ENCODE measurements around the gene DIP2C.
"Not testable (repeated sequence)": the region's sequence is repeated elsewhere in the genome, so short reads cannot be mapped to it uniquely, and the experiment has no call there.

Gene DIP2C

DNA sequence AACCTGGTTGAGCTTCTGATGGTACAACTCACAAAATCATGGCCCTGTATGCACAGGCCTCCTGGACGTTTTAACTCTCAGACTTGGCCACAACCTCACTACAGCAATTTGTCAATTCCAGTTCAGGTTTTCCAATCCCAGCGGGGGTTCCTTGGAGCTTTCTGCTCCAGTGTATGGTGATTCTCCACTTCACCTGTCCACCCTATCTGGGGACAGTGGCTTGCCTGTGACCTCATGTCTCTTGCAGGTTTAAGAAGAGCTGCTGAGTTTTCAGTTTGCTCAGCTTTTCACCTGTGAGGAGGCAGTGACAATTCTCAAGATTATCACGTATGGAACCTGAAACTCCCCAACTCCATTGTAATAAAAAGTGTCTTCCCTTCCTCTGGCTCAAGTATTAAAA, 254.1 kb downstream of the DIP2C start:
- DNase-seq = no peak

GRCh38 chr10:429696-430095, 259.8 kb downstream of the DIP2C start:
- no peak for DNase-seq

DNA sequence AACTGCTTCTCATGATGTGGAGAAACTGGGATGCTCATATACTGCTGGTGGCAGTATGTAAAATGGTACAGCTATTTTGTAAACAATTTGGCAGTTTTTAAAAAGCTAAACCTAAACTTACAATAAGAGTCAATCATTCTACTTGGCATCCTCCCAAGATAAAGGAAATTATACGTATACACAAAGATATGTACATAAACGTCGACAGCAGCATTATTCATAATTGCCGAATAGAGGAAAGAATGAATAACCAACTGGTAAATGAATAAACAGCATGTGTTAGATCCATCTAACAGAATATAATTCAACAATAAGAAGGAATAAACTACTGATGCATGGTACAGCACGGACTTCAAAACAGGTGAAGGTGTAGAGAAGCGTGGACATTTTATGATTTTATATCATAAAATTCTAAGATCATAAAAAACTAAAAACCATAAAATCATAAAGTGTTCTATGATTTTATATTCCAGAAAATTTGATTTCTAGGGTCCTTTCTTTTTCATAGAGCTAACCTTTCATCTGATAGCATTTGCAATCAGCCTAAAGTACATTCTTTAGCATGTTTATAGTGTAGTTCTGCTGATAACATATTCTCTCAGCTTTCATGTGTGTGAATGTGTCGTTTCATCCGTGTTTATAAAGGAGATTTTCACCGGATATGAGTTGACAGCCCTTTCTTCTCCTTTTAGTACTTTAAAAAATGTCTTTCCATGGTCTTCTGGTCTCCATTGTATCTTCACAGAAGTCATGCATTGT, 261.5 kb downstream of the DIP2C start:
- no peak for DNase-seq

- DNase-seq = not testable (repeated sequence)
Observed at GRCh38 chr10:425365-425764, 264.1 kb downstream of the DIP2C start.

DNA sequence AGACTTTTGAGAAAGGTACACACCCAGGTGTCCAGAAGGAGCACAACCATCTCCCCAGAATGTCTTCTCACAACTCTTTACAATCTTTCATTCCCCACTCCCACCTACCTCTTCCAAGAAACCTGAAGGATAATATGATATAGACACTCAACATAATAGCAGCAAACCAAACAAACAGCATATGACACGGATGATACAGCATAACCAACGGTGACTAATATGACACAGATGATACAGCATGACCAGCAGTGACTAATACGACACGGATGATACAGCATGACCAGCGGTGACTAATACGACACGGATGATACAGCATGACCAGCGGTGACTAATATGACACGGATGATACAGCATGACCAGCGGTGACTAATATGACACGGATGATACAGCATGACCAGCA, 264.7 kb downstream of the DIP2C start:
- DNase-seq = not testable (repeated sequence)

DNA sequence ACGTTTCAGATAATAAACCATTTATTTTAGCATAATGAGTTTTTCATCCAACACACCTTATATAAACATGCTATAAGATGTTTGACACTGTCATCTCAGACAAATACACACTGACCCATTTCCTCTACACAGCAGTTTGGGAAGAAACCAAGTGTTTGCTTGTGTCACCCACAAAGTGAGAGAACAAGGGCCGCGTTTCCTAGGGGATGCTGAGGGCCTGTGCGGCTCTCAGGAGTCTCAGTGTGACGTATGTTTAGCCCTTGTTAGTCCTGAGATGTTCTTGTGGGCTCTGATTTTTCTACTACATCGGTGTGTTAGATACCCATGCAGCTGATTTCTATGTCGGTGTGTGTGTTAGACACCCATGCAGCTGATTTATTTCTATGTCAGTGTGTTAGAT, 266.3 kb downstream of the DIP2C start:
- DNase-seq = no peak

- DNase-seq = no peak
Observed at GRCh38 chr10:422675-423074, 266.8 kb downstream of the DIP2C start.

- no peak for DNase-seq
Observed at GRCh38 chr10:422241-422640, 267.2 kb downstream of the DIP2C start.

DNA sequence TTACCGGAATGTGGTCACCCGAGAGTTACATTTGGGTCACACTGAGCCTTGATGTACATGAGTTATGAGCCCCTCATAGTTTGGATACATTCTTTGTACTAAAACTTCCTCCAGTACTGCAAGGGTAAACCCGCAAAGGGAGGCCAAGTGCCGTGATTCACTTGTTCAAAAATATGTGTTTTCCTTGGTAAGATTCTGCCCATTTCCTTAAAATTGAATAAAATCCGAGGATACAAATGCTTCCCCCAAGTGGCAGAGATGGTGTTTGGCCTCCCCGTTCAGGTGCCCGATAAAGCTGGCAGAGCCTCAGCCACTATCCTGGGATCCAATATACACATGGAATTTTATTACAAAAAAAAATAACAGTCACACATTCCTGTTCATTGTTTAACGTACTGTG, 268.3 kb downstream of the DIP2C start:
- DNase-seq = no peak

- DNase-seq = no peak
Observed at GRCh38 chr10:420154-421121, 269.0 kb downstream of the DIP2C start.

GRCh38 chr10:418894-419293, 270.6 kb downstream of the DIP2C start:
- no peak for DNase-seq

- DNase-seq = no peak
Observed at GRCh38 chr10:418226-418625, 271.2 kb downstream of the DIP2C start.

DNA sequence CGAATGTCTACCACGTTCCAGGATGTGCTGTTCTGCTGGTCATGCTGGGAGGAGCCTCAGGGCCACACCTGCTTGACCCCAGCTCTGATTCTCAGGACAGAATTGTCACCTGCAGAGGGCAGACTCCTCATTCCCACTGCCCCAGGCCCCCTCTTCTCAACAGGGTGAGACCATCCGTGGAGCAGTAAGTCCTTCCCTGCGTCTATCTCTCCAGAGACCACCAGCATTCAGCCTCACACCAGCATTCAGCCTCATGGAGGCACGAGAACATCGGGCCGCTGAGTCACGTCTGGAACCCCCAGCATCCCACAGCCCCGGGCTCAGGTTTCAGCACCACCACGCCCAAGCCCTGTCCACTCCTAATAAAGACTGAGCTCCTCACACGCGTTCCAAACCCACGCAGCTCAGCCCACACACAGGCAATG, 273.4 kb downstream of the DIP2C start:
- DNase-seq = no peak

GRCh38 chr10:413662-414071, 275.8 kb downstream of the DIP2C start:
- no peak for DNase-seq

DNA sequence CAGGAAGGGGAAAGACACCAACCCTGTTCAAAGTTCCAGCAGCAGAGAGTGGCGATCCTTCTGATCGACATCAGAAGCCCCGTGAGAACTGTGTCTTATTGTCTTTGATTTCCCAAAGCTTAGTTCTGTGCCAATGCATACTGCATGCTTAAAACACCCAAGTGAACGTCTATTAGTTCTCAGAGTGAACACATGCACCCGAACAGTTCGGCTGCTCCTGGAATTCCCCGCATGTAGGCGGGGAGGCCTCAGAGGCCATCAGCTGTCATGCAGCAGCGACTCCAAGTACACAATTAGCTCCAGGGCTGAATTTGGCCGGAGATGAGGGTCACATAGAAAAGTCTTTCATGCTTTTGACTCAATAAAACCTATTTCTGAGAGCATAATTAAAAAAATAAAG, 277.4 kb downstream of the DIP2C start:
- no peak for DNase-seq

DNA sequence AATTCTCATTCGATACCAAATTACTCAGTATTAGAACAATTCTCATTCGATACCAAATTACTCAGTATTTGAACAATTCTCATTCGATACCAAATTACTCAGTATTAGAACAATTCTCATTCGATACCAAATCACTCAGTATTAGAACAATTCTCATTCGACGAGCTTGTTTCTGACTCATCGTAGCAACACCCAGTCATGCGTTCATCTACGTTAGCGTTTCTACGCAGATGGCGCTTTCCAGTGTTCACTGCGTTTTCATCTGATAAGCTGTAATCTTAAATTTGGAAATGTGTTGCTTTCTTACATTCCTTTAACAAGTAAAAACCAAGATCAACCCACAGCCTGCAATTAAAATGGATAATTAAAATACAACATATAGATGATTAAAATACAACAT, 277.9 kb downstream of the DIP2C start:
- no peak for DNase-seq

- DNase-seq = no peak
Observed at GRCh38 chr10:409408-410040, 279.9 kb downstream of the DIP2C start.

- DNase-seq = no peak
Observed at GRCh38 chr10:408236-408635, 281.2 kb downstream of the DIP2C start.

- no peak for DNase-seq
Observed at GRCh38 chr10:406976-407375, 282.5 kb downstream of the DIP2C start.

GRCh38 chr10:405648-406047, 283.8 kb downstream of the DIP2C start:
- no peak for DNase-seq

GRCh38 chr10:404991-405390, 284.5 kb downstream of the DIP2C start:
- no peak for DNase-seq

DNA sequence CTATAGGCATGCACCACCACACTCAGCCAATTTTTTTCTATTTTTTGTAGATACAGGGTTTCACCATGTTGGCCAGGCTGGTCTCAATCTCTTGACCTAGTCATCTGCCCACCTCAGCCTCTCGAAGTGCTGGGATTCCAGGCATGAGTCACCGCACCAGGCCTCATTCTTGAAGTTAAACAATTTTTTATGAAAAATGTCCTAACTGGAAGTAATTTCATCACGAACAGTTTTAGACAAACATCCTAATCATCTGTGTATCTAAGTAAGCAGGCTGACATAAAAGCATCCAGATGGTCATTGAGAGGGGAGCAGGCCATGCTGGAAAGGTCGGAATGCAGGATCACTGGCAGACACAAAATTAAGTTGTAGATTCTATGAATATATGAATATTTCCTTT, 285.1 kb downstream of the DIP2C start:
- DNase-seq = no peak

GRCh38 chr10:398954-399353, 290.5 kb downstream of the DIP2C start:
- no peak for DNase-seq

Measured in activated T-cell treated with anti-CD3 and anti-CD28 coated beads, Interleukin-2, amount 50 U/mL, for 1 hour (primary cell).